OCI-LY7 (cell line): ENCODE measurements around the gene MICB.

ENCODE experiments used
- EZH2phosphoT487 ChIP-seq: fragments of 200-600 bp; sonication (generic); IDR thresholded peaks from 2 replicates; pipeline ENCODE4 v1.6.1; 2018; ENCODE audit warnings: low read depth, borderline replicate concordance, mild to moderate bottlenecking, mixed run types, antibody characterized with exemption, low read length, moderate library complexity, mixed read lengths
- TF ChIP-seq, protein P1 (sequence below): fragments of 200-600 bp; sonication (generic); conservative IDR thresholded peaks from 2 replicates; pipeline ENCODE4 v1.5.1; 2014; ENCODE audit warnings: mild to moderate bottlenecking, antibody characterized with exemption, low read length, moderate library complexity, mixed read lengths

DNA sequence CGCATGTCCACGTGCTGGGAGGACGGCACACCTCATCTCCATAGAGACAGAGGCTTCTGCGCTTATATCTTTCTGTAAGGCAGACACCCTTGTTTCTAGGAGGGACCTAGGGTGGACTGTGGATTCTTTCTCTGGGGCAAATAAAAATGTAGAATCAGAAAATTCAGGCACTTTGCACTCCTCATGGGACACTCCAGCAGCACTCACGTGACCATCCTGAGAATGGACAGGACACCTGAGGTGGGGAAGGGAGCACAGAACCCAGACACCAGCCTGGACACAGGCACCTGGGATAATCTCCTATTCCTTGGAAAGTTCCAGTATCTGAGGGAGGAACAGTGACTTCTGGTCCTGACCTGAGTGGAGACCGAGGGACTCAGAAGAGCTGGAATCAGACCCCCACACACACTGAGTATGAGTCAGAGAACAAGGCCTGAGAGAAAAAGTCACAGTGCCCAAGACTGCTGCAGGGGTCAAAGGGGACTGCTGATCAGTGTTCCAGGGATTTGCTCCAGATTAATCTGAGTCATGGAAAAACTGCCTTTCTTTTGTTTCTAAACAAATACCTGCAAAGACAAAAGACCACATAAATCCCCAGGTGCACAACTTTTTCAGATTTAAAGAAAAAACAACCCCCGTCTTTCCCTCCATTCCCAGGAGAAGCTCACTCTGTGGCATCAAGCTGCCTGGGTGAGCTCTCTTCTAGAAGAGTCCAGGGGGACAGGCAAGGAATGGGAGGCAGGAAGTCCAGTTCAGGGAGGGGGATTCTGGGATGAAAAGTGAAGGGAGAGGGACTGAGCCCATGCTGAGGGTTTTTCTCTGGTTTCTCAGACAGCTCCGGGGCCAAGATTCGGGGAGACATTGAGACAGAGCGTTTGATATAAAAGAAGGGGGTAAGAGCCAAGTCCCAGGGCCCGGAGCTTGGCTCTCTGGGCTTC lies 35.6 kb upstream of the MICB start:
- TF ChIP-seq, protein P1, sequence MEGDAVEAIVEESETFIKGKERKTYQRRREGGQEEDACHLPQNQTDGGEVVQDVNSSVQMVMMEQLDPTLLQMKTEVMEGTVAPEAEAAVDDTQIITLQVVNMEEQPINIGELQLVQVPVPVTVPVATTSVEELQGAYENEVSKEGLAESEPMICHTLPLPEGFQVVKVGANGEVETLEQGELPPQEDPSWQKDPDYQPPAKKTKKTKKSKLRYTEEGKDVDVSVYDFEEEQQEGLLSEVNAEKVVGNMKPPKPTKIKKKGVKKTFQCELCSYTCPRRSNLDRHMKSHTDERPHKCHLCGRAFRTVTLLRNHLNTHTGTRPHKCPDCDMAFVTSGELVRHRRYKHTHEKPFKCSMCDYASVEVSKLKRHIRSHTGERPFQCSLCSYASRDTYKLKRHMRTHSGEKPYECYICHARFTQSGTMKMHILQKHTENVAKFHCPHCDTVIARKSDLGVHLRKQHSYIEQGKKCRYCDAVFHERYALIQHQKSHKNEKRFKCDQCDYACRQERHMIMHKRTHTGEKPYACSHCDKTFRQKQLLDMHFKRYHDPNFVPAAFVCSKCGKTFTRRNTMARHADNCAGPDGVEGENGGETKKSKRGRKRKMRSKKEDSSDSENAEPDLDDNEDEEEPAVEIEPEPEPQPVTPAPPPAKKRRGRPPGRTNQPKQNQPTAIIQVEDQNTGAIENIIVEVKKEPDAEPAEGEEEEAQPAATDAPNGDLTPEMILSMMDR, result no peak
- TF ChIP-seq EZH2phosphoT487, result no peak
